AG04450 (cell line): Measurements from ENCODE around the gene ANO7. TPM values are rescaled to one million over a fixed set of nuclear protein-coding genes. Genes with fewer than 3 reads are reported as not detected.
A peak's percentile ranks its signal among the peaks of the same experiment; 100 is the strongest.

Experiments
- CTCF ChIA-PET: fragments of 300-600, 350-600 bp; formaldehyde crosslinking; extraction: SDS; loops from one replicate; lab custom pipeline; 2022; ENCODE audit warnings: antibody characterized with exemption, inconsistent platforms; lab: Charles Lee
- POLR2A ChIA-PET: fragments of 350-600 bp; formaldehyde crosslinking; extraction: SDS; loops from one replicate; lab custom pipeline; 2021; ENCODE audit warnings: antibody characterized with exemption, inconsistent platforms; lab: Yijun Ruan, JAX
- DNase-seq: peaks from one replicate; pipeline ENCODE4 v3.0.0-alpha.2; 2011; ENCODE audit warnings: low read depth, low spot score
- H3K27ac ChIP-seq: one replicate; pipeline ENCODE4 v1.5.1; 2012; ENCODE audit warnings: low read depth, low read length, control low read depth
- H3K27me3 ChIP-seq: one replicate; pipeline ENCODE4 v1.6.0; 2012; ENCODE audit warnings: low read length; ENCODE audit not compliant: control insufficient read depth, insufficient read depth
- H3K4me3 ChIP-seq: 2 replicates; pipeline ENCODE4 v1.5.1; 2011; ENCODE audit warnings: mild to moderate bottlenecking, low read depth, low read length, control low read depth
- H3K9me3 ChIP-seq: 2 replicates; pipeline ENCODE4 v1.5.1; 2012; ENCODE audit warnings: low read length; ENCODE audit not compliant: control insufficient read depth, insufficient read depth
- CTCF ChIP-seq: IDR thresholded peaks from 2 replicates; pipeline ENCODE4 v1.5.1; 2011; ENCODE audit warnings: low read depth, low read length, control low read depth, inconsistent platforms
- polyA plus RNA-seq: library from polyadenylated mRNA; depleted of rRNA; stranded (reverse); fragments of >200 nt; gene quantifications from 2 replicates; pipeline ENCODE4 v1.2.3, GENCODE V29; 2011

Gene ANO7
- polyA plus RNA-seq, 1 experiment, result 0.21 TPM

GRCh38 chr2:241269707-241270520 lies 81.4 kb downstream of the ANO7 start:
- ChIA-PET POLR2A (no interaction called here), CTCF (interaction anchor here (0.5 kb wide), 1 partner anchor 109 kb away, joined by 4 read pairs; no protein-coding TSS in a partner anchor)
- Histone ChIP-seq H3K27me3 (no peaks in the 10 kb centered on the region), H3K9me3 (no peaks in the 10 kb centered on the region), H3K27ac (no peak overlapping the region), H3K4me3 (peak overlapping the region; percentile 84)
- DNase-seq, result no peak
- no peak for TF ChIP-seq CTCF

- peak overlapping the region; percentile 84 for H3K4me3 ChIP-seq
- no peak overlapping the region for H3K27ac ChIP-seq
- no peaks in the 10 kb centered on the region for H3K9me3 ChIP-seq
- no peaks in the 10 kb centered on the region for H3K27me3 ChIP-seq
- no peak for TF ChIP-seq CTCF
- ChIA-PET POLR2A (interaction anchor here (2.0 kb wide), 1 partner anchor 45 kb away, joined by 15 read pairs; the partner anchor contains the start of gene HDLBP), CTCF (interaction anchor here (0.5 kb wide), 1 partner anchor 108 kb away, joined by 4 read pairs; no protein-coding TSS in a partner anchor)
- DNase-seq, result no peak
Measured at GRCh38 chr2:241270531-241270930, 82.1 kb downstream of the ANO7 start.

- H3K27me3 ChIP-seq, result no peaks in the 10 kb centered on the region
- TF ChIP-seq CTCF, result no peak
- CTCF ChIA-PET, result no interaction called here
- POLR2A ChIA-PET, result interaction anchor here (0.6 to 2.0 kb wide), 3 partner anchors 43 to 364 kb away, joined by 3 to 15 read pairs (median 5); partner anchors contain the start of gene HDLBP
- peak overlapping the region; percentile 84 for H3K4me3 ChIP-seq
- peak overlapping the region; percentile 52 for H3K27ac ChIP-seq
- no peaks in the 10 kb centered on the region for H3K9me3 ChIP-seq
- DNase-seq, result peak; percentile 33
Measured at GRCh38 chr2:241271706-241272302, 83.3 kb downstream of the ANO7 start.

- no peaks in the 10 kb centered on the region for H3K27me3 ChIP-seq
- DNase-seq, result peak; percentile 20
- peak overlapping the region; percentile 61 for H3K27ac ChIP-seq
- ChIA-PET POLR2A (interaction anchor here (0.6 to 2.0 kb wide), 2 partner anchors 43 to 363 kb away, joined by 5 to 15 read pairs; partner anchors contain the start of gene HDLBP), CTCF (no interaction called here)
- H3K4me3 ChIP-seq, result peak overlapping the region; percentile 84
- no peak for TF ChIP-seq CTCF
- H3K9me3 ChIP-seq, result no peaks in the 10 kb centered on the region
Measured at GRCh38 chr2:241272303-241273209, 84.1 kb downstream of the ANO7 start.
